KMS-11 (cell line): ENCODE data around the gene ANO10.

Source experiments
- H2AFZ ChIP-seq: fragments of 200-600 bp; sonication (generic); 2 replicates; pipeline ENCODE4 v1.6.1; 2016; ENCODE audit warnings: antibody characterized with exemption, mixed run types, low read depth
- H3K27ac ChIP-seq: fragments of 200-600 bp; sonication (generic); 2 replicates; pipeline ENCODE4 v1.6.1; 2016; ENCODE audit warnings: mild to moderate bottlenecking, mixed run types
- H3K27me3 ChIP-seq: fragments of 200-600 bp; sonication (generic); 2 replicates; pipeline ENCODE4 v1.6.1; 2017; ENCODE audit warnings: mild to moderate bottlenecking, low read depth, mixed run types, moderate library complexity; ENCODE audit not compliant: insufficient read depth
- H3K36me3 ChIP-seq: fragments of 200-600 bp; sonication (generic); 2 replicates; pipeline ENCODE4 v1.6.1; 2017; ENCODE audit warnings: mild to moderate bottlenecking, mixed run types; ENCODE audit not compliant: insufficient read depth
- H3K4me1 ChIP-seq: fragments of 200-600 bp; sonication (generic); 2 replicates; pipeline ENCODE4 v1.6.1; 2016; ENCODE audit warnings: mild to moderate bottlenecking, low read depth, mixed run types; ENCODE audit not compliant: poor library complexity, severe bottlenecking
- H3K4me2 ChIP-seq: fragments of 200-600 bp; sonication (generic); 2 replicates; pipeline ENCODE4 v1.7.0; 2016; ENCODE audit warnings: mild to moderate bottlenecking, mixed run types
- H3K4me3 ChIP-seq: fragments of 200-600 bp; sonication (generic); IDR thresholded peaks from 2 replicates; pipeline ENCODE4 v1.6.1; 2017; ENCODE audit warnings: low read depth, low read length, mixed read lengths; ENCODE audit not compliant: insufficient read depth
- H3K79me2 ChIP-seq: fragments of 200-600 bp; sonication (generic); 2 replicates; pipeline ENCODE4 v1.6.1; 2016; ENCODE audit warnings: low read depth, mixed run types; ENCODE audit not compliant: insufficient read depth
- H3K9ac ChIP-seq: fragments of 200-600 bp; sonication (generic); 2 replicates; pipeline ENCODE4 v1.6.1; 2016; ENCODE audit warnings: mild to moderate bottlenecking, mixed run types
- H4K20me1 ChIP-seq: fragments of 200-600 bp; sonication (generic); 2 replicates; pipeline ENCODE4 v1.6.1; 2016; ENCODE audit warnings: mild to moderate bottlenecking, mixed run types; ENCODE audit not compliant: insufficient read depth
- TF ChIP-seq, protein P1 (sequence below): fragments of 200-600 bp; sonication (generic); conservative IDR thresholded peaks from 2 replicates; pipeline ENCODE4 v1.6.1; 2017; ENCODE audit warnings: low read depth, mild to moderate bottlenecking, antibody characterized with exemption, low read length, moderate library complexity, mixed read lengths

The ANO10 gene

DNA sequence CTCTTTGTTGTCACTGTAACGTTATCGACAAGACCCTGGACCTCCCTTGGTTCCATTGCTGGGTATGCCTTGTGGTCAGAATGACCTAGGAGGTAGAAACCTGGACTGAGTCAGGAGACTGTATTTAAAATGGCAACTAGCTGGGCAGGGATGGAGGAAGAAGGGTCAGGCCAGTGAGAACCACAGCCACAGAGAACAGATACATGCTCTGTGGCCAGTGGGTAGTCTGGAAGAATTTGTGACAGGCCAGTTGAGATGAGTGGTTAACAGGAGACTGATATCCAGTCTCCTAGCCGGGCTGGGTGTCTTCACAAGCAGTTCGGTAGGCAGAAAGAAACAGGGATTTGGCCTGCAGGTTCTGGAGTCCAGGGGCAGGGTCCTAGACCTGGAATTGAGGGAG is 276.6 kb downstream of the ANO10 start:
- Histone ChIP-seq H3K4me2 (no peak overlapping the region), H3K79me2 (no peaks in the 10 kb centered on the region), H3K27ac (no peak overlapping the region), H2AFZ (no peak overlapping the region), H3K4me1 (peaks cover 17% of the 10 kb centered on the region), H3K4me3 (no peak overlapping the region), H3K9ac (no peak overlapping the region), H3K36me3 (0 out of 2 replicates have a peak, but pooled peaks cover 3% of the 10 kb centered on the region), H4K20me1 (no peaks in the 10 kb centered on the region), H3K27me3 (no peaks in the 10 kb centered on the region)
- TF ChIP-seq, protein P1, sequence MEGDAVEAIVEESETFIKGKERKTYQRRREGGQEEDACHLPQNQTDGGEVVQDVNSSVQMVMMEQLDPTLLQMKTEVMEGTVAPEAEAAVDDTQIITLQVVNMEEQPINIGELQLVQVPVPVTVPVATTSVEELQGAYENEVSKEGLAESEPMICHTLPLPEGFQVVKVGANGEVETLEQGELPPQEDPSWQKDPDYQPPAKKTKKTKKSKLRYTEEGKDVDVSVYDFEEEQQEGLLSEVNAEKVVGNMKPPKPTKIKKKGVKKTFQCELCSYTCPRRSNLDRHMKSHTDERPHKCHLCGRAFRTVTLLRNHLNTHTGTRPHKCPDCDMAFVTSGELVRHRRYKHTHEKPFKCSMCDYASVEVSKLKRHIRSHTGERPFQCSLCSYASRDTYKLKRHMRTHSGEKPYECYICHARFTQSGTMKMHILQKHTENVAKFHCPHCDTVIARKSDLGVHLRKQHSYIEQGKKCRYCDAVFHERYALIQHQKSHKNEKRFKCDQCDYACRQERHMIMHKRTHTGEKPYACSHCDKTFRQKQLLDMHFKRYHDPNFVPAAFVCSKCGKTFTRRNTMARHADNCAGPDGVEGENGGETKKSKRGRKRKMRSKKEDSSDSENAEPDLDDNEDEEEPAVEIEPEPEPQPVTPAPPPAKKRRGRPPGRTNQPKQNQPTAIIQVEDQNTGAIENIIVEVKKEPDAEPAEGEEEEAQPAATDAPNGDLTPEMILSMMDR: no peak

DNA sequence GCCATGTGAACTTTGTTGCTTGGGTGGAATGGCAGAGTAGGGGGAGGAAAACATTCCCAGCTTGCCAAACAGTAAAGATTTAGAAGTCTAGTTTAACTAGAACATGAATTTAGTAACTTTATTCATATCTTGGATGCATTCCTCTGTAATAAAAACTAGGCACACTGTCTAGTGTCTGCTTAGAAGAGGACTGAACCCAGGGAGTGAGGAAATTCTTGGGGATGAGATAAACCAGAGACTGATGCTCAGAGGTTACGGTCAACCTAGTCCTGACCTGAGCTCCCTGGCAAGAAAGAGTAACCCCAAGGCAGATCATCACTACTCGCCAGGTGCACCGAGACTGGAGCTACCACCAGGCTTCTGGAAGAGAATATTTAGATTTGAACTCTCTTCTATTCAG is 277.3 kb downstream of the ANO10 start:
- Histone ChIP-seq H3K9ac (no peak overlapping the region), H3K4me3 (no peak overlapping the region), H3K4me2 (no peak overlapping the region), H4K20me1 (no peaks in the 10 kb centered on the region), H3K4me1 (peaks cover 17% of the 10 kb centered on the region), H3K36me3 (0 out of 2 replicates have a peak, but pooled peaks cover 3% of the 10 kb centered on the region), H2AFZ (no peak overlapping the region), H3K27me3 (no peaks in the 10 kb centered on the region), H3K27ac (no peak overlapping the region), H3K79me2 (no peaks in the 10 kb centered on the region)
- TF ChIP-seq, protein P1: no peak

DNA sequence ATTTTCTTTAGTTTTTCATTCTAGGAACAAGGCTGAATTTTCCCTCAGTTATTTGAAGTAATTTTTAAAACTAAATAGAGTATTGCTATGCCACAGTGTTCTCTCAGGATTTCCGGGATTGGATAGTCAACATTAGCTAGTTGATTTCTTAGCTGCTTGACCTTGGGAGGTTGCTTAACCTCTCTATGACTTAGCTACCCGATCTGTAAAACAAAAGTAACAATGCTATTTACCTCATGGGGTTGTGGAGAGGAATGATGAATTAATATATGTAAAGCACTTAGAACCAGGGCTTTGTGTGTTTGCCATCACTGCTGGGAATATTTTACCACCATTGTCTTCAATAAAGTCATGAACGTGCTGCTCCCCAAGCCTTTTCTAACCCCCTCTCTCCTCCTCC is 278.0 kb downstream of the ANO10 start:
- H3K4me1 ChIP-seq: peaks cover 17% of the 10 kb centered on the region
- H2AFZ ChIP-seq: no peak overlapping the region
- H3K4me3 ChIP-seq: no peak overlapping the region
- H4K20me1 ChIP-seq: no peaks in the 10 kb centered on the region
- TF ChIP-seq, protein P1: no peak
- H3K36me3 ChIP-seq: 0 out of 2 replicates have a peak, but pooled peaks cover 3% of the 10 kb centered on the region
- H3K4me2 ChIP-seq: no peak overlapping the region
- no peak overlapping the region for H3K9ac ChIP-seq
- no peaks in the 10 kb centered on the region for H3K27me3 ChIP-seq
- no peak overlapping the region for H3K27ac ChIP-seq
- H3K79me2 ChIP-seq: no peaks in the 10 kb centered on the region

DNA sequence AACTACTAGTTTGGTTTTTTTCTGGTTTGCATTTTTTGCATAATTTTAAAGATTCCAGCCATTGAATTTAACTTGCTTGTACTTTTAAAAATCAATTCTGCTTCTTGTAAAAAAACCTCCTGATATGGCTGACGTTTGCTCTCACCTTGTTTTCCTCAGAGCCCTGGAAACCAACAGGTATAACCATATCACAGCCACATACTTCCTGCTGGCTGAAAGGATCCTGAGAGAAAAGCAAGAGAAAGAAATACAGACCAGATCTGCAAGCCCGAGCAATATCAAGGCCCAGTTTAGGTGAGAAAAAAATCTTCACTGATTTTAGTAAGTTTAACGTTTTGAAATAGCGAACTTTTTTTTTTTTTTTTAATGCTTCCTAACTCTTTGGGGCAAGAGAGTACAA is 278.6 kb downstream of the ANO10 start:
- peaks cover 17% of the 10 kb centered on the region for H3K4me1 ChIP-seq
- H3K9ac ChIP-seq: no peak overlapping the region
- no peaks in the 10 kb centered on the region for H3K27me3 ChIP-seq
- H3K4me2 ChIP-seq: no peak overlapping the region
- H3K4me3 ChIP-seq: no peak overlapping the region
- H2AFZ ChIP-seq: no peak overlapping the region
- H4K20me1 ChIP-seq: no peaks in the 10 kb centered on the region
- H3K79me2 ChIP-seq: no peaks in the 10 kb centered on the region
- TF ChIP-seq, protein P1: no peak
- no peak overlapping the region for H3K27ac ChIP-seq
- 0 out of 2 replicates have a peak, but pooled peaks cover 3% of the 10 kb centered on the region for H3K36me3 ChIP-seq
